ENCODE measurements around the gene ZNF488. TPM values are rescaled to one million over a fixed set of nuclear protein-coding genes. Genes with fewer than 3 reads are reported as not detected.

The ZNF488 gene
- total and polyA plus RNA-seq, 9 donors, result 0.15 to 0.57 (median 0.25) TPM

- intact Hi-C loops (cut with DNase I), result loop anchor here in 1 of 4 donors (10.0 kb wide), 1 partner anchor 1096 kb away; the partner anchor contains the start of gene ANTXRL
Observed at GRCh38 chr10:47381103-47381395, 3.0 kb downstream of the ZNF488 start.

GRCh38 chr10:47380341-47381102 lies 3.6 kb downstream of the ZNF488 start:
- Histone ChIP-seq H3K4me1 (ENCODE audit: insufficient read depth) (no peaks in the 10 kb centered on the region), H3K4me3 (no peak overlapping the region), H3K36me3 (no peaks in the 10 kb centered on the region), H3K27me3 (no peaks in the 10 kb centered on the region), H3K27ac (no peak overlapping the region), H3K9me3 (no peaks in the 10 kb centered on the region)
- intact Hi-C loops (cut with DNase I), result loop anchor here in 1 of 4 donors (10.0 kb wide), 1 partner anchor 1096 kb away; the partner anchor contains the start of gene ANTXRL
- no peak for TF ChIP-seq EP300 (IDR thresholded peaks at IDR 0.05)
- TF ChIP-seq CTCF (IDR thresholded peaks at IDR 0.05), result no peak
- no peak for TF ChIP-seq POLR2A (IDR thresholded peaks at IDR 0.05)
- WGBS, 3 donors, result 78 to 92% (median 80%) methylated on average over 8 of the region's 8 CpGs
- peak in 1 of 5 donors; percentile 1 for DNase-seq

More at GRCh38 chr10:47381103-47381395, 3.0 kb downstream of the ZNF488 start:
- no peaks in the 10 kb centered on the region for H3K36me3 ChIP-seq
- H3K27ac ChIP-seq, result no peak overlapping the region
- H3K4me3 ChIP-seq, result no peak overlapping the region
- DNase-seq, result no peak
- no peaks in the 10 kb centered on the region for H3K27me3 ChIP-seq
- no peaks in the 10 kb centered on the region for H3K4me1 ChIP-seq (ENCODE audit: insufficient read depth)
- WGBS, 3 donors, result 74 to 86% (median 75%) methylated on average over 1 of the region's 1 CpG
- TF ChIP-seq CTCF (IDR thresholded peaks at IDR 0.05), result no peak
- TF ChIP-seq EP300 (IDR thresholded peaks at IDR 0.05), result no peak
- no peak for TF ChIP-seq POLR2A (IDR thresholded peaks at IDR 0.05)
- H3K9me3 ChIP-seq, result no peaks in the 10 kb centered on the region

- H3K4me3 ChIP-seq, result no peak overlapping the region
- DNase-seq, result peak in 1 of 5 donors; percentile 6
- H3K36me3 ChIP-seq, result no peaks in the 10 kb centered on the region
- H3K9me3 ChIP-seq, result no peaks in the 10 kb centered on the region
- no peaks in the 10 kb centered on the region for H3K27me3 ChIP-seq
- WGBS, 3 donors, result 69 to 93% (median 79%) methylated on average over 10 to 11 of the region's 11 CpGs
- TF ChIP-seq CTCF (IDR thresholded peaks at IDR 0.05) (no peak), EP300 (IDR thresholded peaks at IDR 0.05) (no peak), POLR2A (IDR thresholded peaks at IDR 0.05) (no peak)
- intact Hi-C loops (cut with DNase I), result loop anchor here in 1 of 4 donors (10.0 kb wide), 1 partner anchor 1095 kb away; the partner anchor contains the start of gene ANTXRL
- H3K4me1 ChIP-seq (ENCODE audit: insufficient read depth), result no peaks in the 10 kb centered on the region
- H3K27ac ChIP-seq, result no peak overlapping the region
Observed at GRCh38 chr10:47379901-47380300, 4.2 kb downstream of the ZNF488 start.

- intact Hi-C loops (cut with DNase I), result no loop called here
- DNase-seq, result no peak
- whole genome bisulfite sequencing, 3 donors, result 74 to 95% (median 82%) methylated on average over 7 of the region's 7 CpGs
- Histone ChIP-seq H3K4me1 (ENCODE audit: insufficient read depth) (no peaks in the 10 kb centered on the region), H3K9me3 (no peaks in the 10 kb centered on the region), H3K27me3 (no peaks in the 10 kb centered on the region), H3K36me3 (no peaks in the 10 kb centered on the region), H3K4me3 (no peak overlapping the region), H3K27ac (no peak overlapping the region)
- TF ChIP-seq CTCF (IDR thresholded peaks at IDR 0.05) (no peak), POLR2A (IDR thresholded peaks at IDR 0.05) (no peak), EP300 (IDR thresholded peaks at IDR 0.05) (no peak)
Observed at GRCh38 chr10:47379445-47379785, 4.7 kb downstream of the ZNF488 start.

Data from ovary (tissue), 9 donors.